Measurements from ENCODE around the gene BACE1-AS. TPM values are rescaled to one million over a fixed set of nuclear protein-coding genes. Genes with fewer than 3 reads are reported as not detected.
"Not testable (repeated sequence)": the region's sequence is repeated elsewhere in the genome, so short reads cannot be mapped to it uniquely, and the experiment has no call there.

Gene BACE1-AS
- total RNA-seq, 1 experiment from 2014 or later: 3.6 TPM

GRCh38 chr11:117258576-117258975, 32.6 kb upstream of the BACE1-AS start:
- Histone ChIP-seq H3K9me3 (ENCODE audit: low read length) (no peaks in the 10 kb centered on the region), H3K36me3 (ENCODE audit: low read depth, low read length) (no peaks in the 10 kb centered on the region), H3F3A (ENCODE audit: low read length, unreplicated experiment) (peaks cover 8% of the 10 kb centered on the region), H3K4me2 (ENCODE audit: low read length) (no peak overlapping the region), H3K27ac (ENCODE audit: low read length) (no peak overlapping the region), H3K79me2 (ENCODE audit: low read length) (no peaks in the 10 kb centered on the region), H2AFZ (ENCODE audit: low read length) (no peak overlapping the region), H3K9ac (ENCODE audit: low read length) (no peak overlapping the region), H3K4me3 (ENCODE audit: low read length) (no peak overlapping the region), H3K9me2 (replicated peaks; ENCODE audit: low read length) (no peaks in the 10 kb centered on the region), H4K20me1 (ENCODE audit: low read length) (no peaks in the 10 kb centered on the region; the same call in 1 of the 2 replicates), H3K27me3 (ENCODE audit: low read length) (no peaks in the 10 kb centered on the region), H3K4me1 (ENCODE audit: insufficient read depth, low read length) (peaks cover 36% of the 10 kb centered on the region)
- DNase-seq (peak; percentile 51), ATAC-seq (no peak)
- TF ChIP-seq EZH2 (IDR thresholded peaks at IDR 0.05; ENCODE audit: low read length, unreplicated experiment) (no peak), EZH2phosphoT487 (IDR thresholded peaks at IDR 0.05; ENCODE audit: borderline replicate concordance, low read length) (no peak)
- TF ChIP-seq, protein P1, sequence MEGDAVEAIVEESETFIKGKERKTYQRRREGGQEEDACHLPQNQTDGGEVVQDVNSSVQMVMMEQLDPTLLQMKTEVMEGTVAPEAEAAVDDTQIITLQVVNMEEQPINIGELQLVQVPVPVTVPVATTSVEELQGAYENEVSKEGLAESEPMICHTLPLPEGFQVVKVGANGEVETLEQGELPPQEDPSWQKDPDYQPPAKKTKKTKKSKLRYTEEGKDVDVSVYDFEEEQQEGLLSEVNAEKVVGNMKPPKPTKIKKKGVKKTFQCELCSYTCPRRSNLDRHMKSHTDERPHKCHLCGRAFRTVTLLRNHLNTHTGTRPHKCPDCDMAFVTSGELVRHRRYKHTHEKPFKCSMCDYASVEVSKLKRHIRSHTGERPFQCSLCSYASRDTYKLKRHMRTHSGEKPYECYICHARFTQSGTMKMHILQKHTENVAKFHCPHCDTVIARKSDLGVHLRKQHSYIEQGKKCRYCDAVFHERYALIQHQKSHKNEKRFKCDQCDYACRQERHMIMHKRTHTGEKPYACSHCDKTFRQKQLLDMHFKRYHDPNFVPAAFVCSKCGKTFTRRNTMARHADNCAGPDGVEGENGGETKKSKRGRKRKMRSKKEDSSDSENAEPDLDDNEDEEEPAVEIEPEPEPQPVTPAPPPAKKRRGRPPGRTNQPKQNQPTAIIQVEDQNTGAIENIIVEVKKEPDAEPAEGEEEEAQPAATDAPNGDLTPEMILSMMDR (conservative IDR thresholded peaks at IDR 0.05; ENCODE audit: low read depth, low read length): no peak
- ChIA-PET POLR2A (ENCODE audit: unreplicated experiment) (no interaction called here), CTCF (no interaction called here)
- no TSS peak for BruUV-seq (replicated peaks)
- intact Hi-C loops (cut with micrococcal nuclease): no loop called here

- intact Hi-C loops (cut with micrococcal nuclease): loop anchor here (1.0 kb wide), 1 partner anchor 22 kb away; no protein-coding TSS in a partner anchor
- Histone ChIP-seq H3F3A (ENCODE audit: low read length, unreplicated experiment) (peaks cover 8% of the 10 kb centered on the region), H3K79me2 (ENCODE audit: low read length) (no peaks in the 10 kb centered on the region), H4K20me1 (ENCODE audit: low read length) (no peaks in the 10 kb centered on the region; the same call in 1 of the 2 replicates), H3K36me3 (ENCODE audit: low read depth, low read length) (no peaks in the 10 kb centered on the region), H3K4me1 (ENCODE audit: insufficient read depth, low read length) (peaks cover 36% of the 10 kb centered on the region), H3K9me3 (ENCODE audit: low read length) (no peaks in the 10 kb centered on the region), H3K4me2 (ENCODE audit: low read length) (peak overlapping the region; percentile 9), H3K9ac (ENCODE audit: low read length) (no peak overlapping the region), H2AFZ (ENCODE audit: low read length) (no peak overlapping the region), H3K27ac (ENCODE audit: low read length) (peak overlapping the region; percentile 8; the same call in 1 of the 2 replicates), H3K9me2 (replicated peaks; ENCODE audit: low read length) (no peaks in the 10 kb centered on the region), H3K4me3 (ENCODE audit: low read length) (no peak overlapping the region), H3K27me3 (ENCODE audit: low read length) (no peaks in the 10 kb centered on the region)
- POLR2A ChIA-PET (ENCODE audit: unreplicated experiment): no interaction called here
- BruUV-seq (replicated peaks): no TSS peak
- peak; percentile 58 for DNase-seq
- TF ChIP-seq, protein P1 (conservative IDR thresholded peaks at IDR 0.05; ENCODE audit: low read depth, low read length): no peak
- TF ChIP-seq EZH2 (IDR thresholded peaks at IDR 0.05; ENCODE audit: low read length, unreplicated experiment) (no peak), EZH2phosphoT487 (IDR thresholded peaks at IDR 0.05; ENCODE audit: borderline replicate concordance, low read length) (no peak)
- ATAC-seq: peak; percentile 43
- CTCF ChIA-PET: no interaction called here
These were observed 31.7 kb upstream of the BACE1-AS start for GRCh38 chr11:117259417-117259816.

- H3F3A ChIP-seq (ENCODE audit: low read length, unreplicated experiment); BruUV-seq (replicated peaks); CTCF ChIA-PET; POLR2A ChIA-PET (ENCODE audit: unreplicated experiment); H3K9me3 ChIP-seq (ENCODE audit: low read length); DNase-seq; H4K20me1 ChIP-seq (ENCODE audit: low read length); H3K4me2 ChIP-seq (ENCODE audit: low read length); H3K9me2 ChIP-seq (replicated peaks; ENCODE audit: low read length); H3K9ac ChIP-seq (ENCODE audit: low read length); H2AFZ ChIP-seq (ENCODE audit: low read length); ATAC-seq; H3K36me3 ChIP-seq (ENCODE audit: low read depth, low read length); H3K79me2 ChIP-seq (ENCODE audit: low read length); H3K4me1 ChIP-seq (ENCODE audit: insufficient read depth, low read length); H3K27me3 ChIP-seq (ENCODE audit: low read length); H3K4me3 ChIP-seq (ENCODE audit: low read length); intact Hi-C loops (cut with micrococcal nuclease); H3K27ac ChIP-seq (ENCODE audit: low read length): not testable (repeated sequence)
These were observed 26.4 kb upstream of the BACE1-AS start for GRCh38 chr11:117264624-117265323.
